H1 (cell line): ENCODE data around the gene AGAP1.

Experiments
- BCL11A ChIP-seq, 2 experiments: IDR thresholded peaks; one replicate each; pipeline ENCODE4 v1.6.1; 2011; ENCODE audit warnings: low read depth in 2 of 2, low read length in 2 of 2, mild to moderate bottlenecking in 2 of 2
- CBX5 ChIP-seq: fragments of 300-800, 300-1000 bp; sonication (generic); IDR thresholded peaks from 2 replicates; pipeline ENCODE4 v1.7.1; 2016; ENCODE audit warnings: antibody characterized with exemption, low read length, low read depth
- CTCF ChIP-seq, 3 experiments: IDR thresholded peaks; 1 replicate in 2 of 3; 2 replicates in 1 of 3; pipeline versions ENCODE4 v1.5.1 to v1.6.1; 2011; ENCODE audit warnings: low read length in 3 of 3, mild to moderate bottlenecking in 3 of 3, inconsistent platforms in 2 of 3, low read depth in 1 of 3, moderate library complexity in 1 of 3; ENCODE audit not compliant: insufficient read depth in 1 of 3; ENCODE audit errors: control extremely low read depth in 1 of 3
- EZH2 ChIP-seq: fragments of 200-600 bp; sonication (generic); IDR thresholded peaks from 2 replicates; pipeline ENCODE4 v1.7.1; 2012; ENCODE audit warnings: low read depth, mild to moderate bottlenecking, moderate library complexity, low read length, inconsistent platforms; ENCODE audit not compliant: severe bottlenecking
- KDM1A ChIP-seq: fragments of 200-600, 300-600 bp; sonication (generic); IDR thresholded peaks from 2 replicates; pipeline ENCODE4 v1.7.1; 2016; ENCODE audit warnings: mild to moderate bottlenecking, low read length, borderline replicate concordance
- MAFK ChIP-seq: IDR thresholded peaks from 2 replicates; pipeline ENCODE4 v1.6.1; 2012; ENCODE audit warnings: low read depth, mild to moderate bottlenecking, improper control_type of control experiment, low read length
- POLR2A ChIP-seq, 2 experiments: IDR thresholded peaks; 1 replicate in 1 of 2; 2 replicates in 1 of 2; pipeline ENCODE4 v1.6.1; 2011; ENCODE audit warnings: low read depth in 2 of 2, low read length in 2 of 2, mild to moderate bottlenecking in 2 of 2; ENCODE audit errors: control extremely low read depth in 1 of 2
- POLR2AphosphoS5 ChIP-seq: IDR thresholded peaks from 2 replicates; pipeline ENCODE4 v1.6.1; 2011; ENCODE audit warnings: low read depth, low read length
- RXRA ChIP-seq: IDR thresholded peaks from 2 replicates; pipeline ENCODE4 v1.6.1; 2011; ENCODE audit warnings: low read depth, mild to moderate bottlenecking, low read length, moderate library complexity; ENCODE audit not compliant: insufficient read depth
- SAP30 ChIP-seq: fragments of 300-600 bp; sonication (generic); IDR thresholded peaks from 2 replicates; pipeline ENCODE4 v1.7.1; 2012; ENCODE audit warnings: low read length, moderate library complexity, mild to moderate bottlenecking, inconsistent platforms; ENCODE audit not compliant: insufficient read depth, insufficient replicate concordance
- SIN3A ChIP-seq, 2 experiments: IDR thresholded peaks in 1 of 2; conservative IDR thresholded peaks in 1 of 2; 2 replicates each; pipeline ENCODE4 v1.6.1; 2011 to 2012; ENCODE audit warnings: low read length in 2 of 2, improper control_type of control experiment in 1 of 2, low read depth in 1 of 2, mild to moderate bottlenecking in 1 of 2
- SP1 ChIP-seq: IDR thresholded peaks from 2 replicates; pipeline ENCODE4 v1.6.1; 2011; ENCODE audit warnings: low read depth, low read length
- TBP ChIP-seq: IDR thresholded peaks from 2 replicates; pipeline ENCODE4 v1.6.1; 2011; ENCODE audit warnings: low read depth, low read length, improper control_type of control experiment
- ZNF274 ChIP-seq: IDR thresholded peaks from 2 replicates; pipeline ENCODE4 v1.7.0; 2012; ENCODE audit warnings: low read length, borderline replicate concordance; ENCODE audit errors: extremely low read depth

DNA sequence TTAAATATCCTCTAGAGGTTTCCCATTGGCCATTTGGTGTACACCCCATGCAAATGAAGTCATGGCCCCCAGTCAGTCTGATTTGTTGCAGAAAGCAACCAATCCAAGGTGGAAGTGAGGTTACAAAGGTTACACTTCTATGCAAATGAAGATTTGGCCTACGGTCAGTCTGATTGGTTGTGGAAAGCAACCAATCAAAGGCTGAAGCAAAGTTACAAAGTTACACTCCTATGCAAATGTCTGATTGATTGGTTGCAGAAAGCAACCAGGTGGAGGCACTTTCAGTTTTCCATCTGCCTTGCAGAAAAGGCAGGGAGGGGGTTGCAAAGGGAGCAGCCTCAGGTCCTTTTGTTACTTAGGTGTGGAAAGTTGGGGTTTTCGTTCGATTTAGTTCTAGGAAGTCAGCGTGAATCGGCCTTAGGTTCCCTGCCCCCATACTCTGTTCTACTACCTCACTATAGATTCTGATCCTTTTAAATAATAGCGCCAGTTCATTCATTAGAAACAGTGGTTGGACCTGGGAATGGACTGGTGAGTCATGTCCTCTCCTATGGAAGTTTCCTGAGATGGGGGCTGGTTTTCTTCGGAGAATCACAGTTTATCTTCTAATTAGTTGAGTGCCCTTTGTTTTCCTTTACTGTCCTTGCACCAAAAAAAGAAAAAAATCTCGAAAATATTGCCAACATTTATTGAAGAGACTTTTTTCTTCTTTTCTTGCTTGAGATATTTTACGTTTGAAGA, 279.5 kb downstream of the AGAP1 start:
- TF ChIP-seq POLR2AphosphoS5 = no peak
- no peak for TF ChIP-seq TBP
- TF ChIP-seq SIN3A (conservative IDR thresholded peaks at IDR 0.05 in 1 of 2, IDR thresholded peaks at IDR 0.05 in 1 of 2; ENCODE audit: low read depth in 1 of 2, low read length in 2 of 2) = no peak
- TF ChIP-seq POLR2A (IDR thresholded peaks at IDR 0.05; ENCODE audit: control extremely low read depth in 1 of 2, low read depth in 2 of 2, low read length in 2 of 2) = no peak
- no peak for TF ChIP-seq CTCF (IDR thresholded peaks at IDR 0.05; ENCODE audit: control extremely low read depth in 1 of 3, insufficient read depth in 1 of 3, low read depth in 1 of 3, low read length in 3 of 3)
- TF ChIP-seq RXRA = no peak
- no peak for TF ChIP-seq SP1
- no peak for TF ChIP-seq SAP30
- TF ChIP-seq ZNF274 = no peak
- TF ChIP-seq CBX5 = no peak
- no peak for TF ChIP-seq EZH2
- TF ChIP-seq KDM1A = no peak
- no peak for TF ChIP-seq MAFK
- TF ChIP-seq BCL11A (IDR thresholded peaks at IDR 0.05; ENCODE audit: low read depth in 2 of 2, low read length in 2 of 2) = no peak
